AG09319 (cell line): ENCODE measurements around the gene HTRA2.

Experiments
- DNase-seq: peaks from one replicate; pipeline ENCODE4 v3.0.0-alpha.2; 2010; ENCODE audit warnings: low read depth; ENCODE audit errors: extremely low read depth
- TF ChIP-seq, protein P1 (sequence below): IDR thresholded peaks from 2 replicates; pipeline ENCODE4 v1.5.1; 2011; ENCODE audit warnings: low read depth, mild to moderate bottlenecking, inconsistent platforms, low read length, moderate library complexity

HTRA2 gene

DNA sequence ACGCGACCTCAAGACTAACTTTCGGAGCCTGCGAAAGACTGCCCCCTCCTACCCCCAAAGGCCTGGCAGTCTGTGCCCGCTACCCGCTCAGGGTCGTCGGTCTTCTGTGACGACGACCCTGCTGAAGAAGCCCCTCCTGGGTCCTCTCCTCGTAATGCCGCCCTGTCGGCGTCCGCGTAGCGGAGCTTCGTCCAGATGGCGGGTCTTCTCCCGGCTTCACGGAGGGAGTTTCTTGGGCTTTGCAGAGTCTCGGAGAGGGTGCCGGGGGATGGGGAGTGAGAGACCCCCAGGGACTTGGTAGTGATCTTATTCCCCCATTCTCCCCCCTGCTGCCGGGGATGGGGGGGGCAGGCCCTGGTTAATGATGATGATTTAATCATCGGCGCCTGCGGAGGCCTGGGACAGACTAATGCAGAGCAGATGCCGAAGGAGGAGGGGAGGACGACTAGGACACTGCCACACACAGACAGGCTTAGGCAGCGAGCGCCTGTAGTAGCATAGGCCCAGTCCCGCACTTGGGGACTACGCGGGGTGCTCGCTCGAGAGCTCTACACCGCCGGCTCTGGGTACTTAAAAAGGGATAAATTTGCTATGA is 21.7 kb upstream of the HTRA2 start:
- DNase-seq = no peak
- TF ChIP-seq, protein P1, sequence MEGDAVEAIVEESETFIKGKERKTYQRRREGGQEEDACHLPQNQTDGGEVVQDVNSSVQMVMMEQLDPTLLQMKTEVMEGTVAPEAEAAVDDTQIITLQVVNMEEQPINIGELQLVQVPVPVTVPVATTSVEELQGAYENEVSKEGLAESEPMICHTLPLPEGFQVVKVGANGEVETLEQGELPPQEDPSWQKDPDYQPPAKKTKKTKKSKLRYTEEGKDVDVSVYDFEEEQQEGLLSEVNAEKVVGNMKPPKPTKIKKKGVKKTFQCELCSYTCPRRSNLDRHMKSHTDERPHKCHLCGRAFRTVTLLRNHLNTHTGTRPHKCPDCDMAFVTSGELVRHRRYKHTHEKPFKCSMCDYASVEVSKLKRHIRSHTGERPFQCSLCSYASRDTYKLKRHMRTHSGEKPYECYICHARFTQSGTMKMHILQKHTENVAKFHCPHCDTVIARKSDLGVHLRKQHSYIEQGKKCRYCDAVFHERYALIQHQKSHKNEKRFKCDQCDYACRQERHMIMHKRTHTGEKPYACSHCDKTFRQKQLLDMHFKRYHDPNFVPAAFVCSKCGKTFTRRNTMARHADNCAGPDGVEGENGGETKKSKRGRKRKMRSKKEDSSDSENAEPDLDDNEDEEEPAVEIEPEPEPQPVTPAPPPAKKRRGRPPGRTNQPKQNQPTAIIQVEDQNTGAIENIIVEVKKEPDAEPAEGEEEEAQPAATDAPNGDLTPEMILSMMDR = no peak

DNA sequence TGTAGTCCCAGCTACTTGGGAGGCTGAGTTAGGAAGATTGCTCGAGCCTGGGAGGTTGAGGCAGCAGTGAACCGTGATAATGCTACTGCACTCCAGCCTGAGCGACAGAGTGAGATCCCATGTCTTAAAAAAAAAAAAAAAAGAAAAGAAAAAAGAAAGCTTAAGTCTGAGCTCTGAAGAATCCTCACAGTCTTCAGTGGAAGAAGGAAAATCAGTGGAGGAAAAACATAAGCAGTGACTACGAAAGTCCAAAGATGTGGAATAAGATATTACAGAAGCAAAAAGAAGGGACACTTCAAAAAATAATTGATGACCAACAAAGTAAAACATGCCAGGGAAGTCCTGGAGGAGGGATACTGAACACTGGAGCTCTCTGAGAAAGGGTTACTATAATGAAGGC is 19.5 kb upstream of the HTRA2 start:
- TF ChIP-seq, protein P1 = no peak
- DNase-seq = no peak

DNA sequence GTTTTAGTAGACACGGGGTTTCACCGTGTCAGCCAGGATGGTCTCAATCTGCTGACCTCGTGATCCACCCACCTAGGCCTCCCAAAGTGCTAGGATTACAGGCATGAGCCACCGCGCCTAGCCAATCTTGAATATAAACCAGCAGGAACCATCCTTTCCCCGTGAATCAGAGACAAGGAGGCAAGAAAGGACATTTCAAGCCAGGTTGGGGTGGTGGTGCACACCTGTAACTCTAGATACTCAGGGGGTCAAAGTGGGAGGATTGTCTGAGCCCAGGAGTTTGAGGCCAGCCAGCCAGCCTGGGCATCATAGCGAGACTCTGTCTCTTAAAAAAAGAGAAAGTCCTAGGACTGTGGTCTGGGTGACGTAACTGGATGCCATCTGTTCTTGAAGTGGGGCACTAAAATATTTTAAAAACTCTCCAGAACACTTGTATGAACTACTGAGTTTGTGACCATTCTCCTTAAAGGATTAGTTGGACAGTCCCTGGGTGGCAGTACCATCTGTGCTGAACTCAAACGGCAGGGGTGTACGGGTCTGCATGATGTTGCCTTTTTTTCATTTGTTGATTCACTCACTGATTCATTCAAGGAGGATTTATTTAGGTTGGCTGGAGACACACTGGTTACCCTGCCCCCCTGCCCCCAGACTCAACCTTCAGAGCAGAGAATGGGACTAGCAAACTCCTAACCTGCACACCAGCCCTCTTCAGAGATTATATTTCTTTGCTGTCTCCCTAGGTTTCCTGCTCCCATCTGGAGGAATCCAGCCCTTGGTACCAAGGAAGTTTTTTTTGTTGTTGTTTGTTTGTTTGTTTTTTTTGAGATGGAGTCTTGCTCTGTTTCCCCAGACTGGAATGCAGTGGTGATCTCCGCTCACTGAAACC is 18.4 kb upstream of the HTRA2 start:
- no peak for DNase-seq
- TF ChIP-seq, protein P1 = no peak

DNA sequence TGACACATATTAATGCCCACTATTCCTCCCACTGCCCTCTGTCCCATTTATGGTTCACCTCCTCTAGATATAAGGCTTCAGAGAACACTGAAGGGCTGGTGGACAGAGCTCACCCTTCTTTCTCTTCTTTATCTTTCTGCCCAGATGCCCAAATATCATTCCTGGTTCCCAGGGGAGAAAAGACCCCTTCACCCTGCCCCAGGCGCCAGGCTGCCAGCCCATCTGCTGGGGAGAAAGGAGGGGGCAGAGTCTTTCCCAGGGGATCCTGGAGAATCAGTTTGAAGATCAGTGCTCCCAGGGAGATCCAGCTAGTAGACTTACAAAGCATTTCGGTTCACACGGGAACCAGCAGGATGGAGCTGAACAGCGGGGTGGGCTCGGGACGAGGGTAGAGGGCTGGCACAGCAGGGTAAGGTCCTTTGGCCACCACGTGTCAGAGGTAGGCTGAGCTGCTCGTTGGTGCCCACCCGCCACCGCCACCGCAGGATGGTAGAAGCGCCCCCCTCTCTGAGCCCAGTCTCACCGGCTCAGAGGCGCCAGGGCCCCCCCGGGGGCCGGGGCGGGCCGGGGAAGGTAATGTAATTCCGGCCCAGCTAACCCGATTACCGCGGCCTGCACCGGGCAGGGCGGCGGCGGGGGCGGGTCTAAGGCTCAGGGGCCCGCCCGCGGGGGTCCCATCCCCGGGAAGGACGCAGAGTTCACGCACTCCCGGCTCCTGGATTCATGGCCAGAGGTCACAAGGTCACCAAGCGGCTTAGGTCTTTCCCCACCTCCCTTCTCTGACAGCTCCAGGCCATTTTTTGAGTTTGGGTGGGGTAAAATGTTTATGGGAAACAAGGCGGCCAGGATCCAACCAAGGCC is 16.8 kb upstream of the HTRA2 start:
- DNase-seq = no peak
- TF ChIP-seq, protein P1 = no peak

DNA sequence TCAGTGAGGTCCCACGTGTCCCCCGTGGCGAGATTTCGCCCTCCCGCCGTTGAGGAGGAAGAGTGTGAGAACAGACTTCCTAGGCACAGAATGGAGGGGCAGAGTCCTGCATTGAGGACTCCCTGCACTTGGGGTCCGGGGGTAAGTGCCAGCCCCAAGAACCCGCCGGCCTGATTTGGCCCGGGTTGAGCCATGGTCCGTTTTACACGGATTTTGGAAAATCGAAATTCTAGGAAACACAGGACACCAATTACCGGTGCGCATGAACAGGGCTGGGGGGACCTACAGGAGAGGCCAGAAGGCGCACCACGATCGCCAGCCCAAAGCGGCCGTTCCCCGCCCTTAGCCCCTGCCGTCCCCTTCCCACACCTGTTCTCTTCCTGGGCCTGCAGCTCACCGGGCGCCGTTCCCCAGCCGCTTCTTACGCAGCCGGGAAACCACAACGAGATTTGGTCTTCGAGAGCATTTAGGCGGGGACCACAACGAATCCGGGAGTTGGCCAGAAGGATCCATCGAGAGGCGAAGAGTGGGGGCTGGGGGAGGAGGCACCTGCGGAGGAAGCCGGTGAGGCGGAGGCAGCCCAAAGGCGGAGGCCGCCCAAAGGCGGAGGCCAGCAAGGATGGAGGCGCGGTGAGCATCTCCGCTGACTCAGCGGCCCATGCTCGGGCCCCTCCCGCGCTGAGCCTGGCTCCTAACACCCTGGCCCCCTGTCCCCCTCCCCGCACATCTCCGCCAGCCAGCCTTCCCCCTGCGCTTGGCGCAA is 15.9 kb upstream of the HTRA2 start:
- TF ChIP-seq, protein P1 = no peak
- DNase-seq = no peak

DNA sequence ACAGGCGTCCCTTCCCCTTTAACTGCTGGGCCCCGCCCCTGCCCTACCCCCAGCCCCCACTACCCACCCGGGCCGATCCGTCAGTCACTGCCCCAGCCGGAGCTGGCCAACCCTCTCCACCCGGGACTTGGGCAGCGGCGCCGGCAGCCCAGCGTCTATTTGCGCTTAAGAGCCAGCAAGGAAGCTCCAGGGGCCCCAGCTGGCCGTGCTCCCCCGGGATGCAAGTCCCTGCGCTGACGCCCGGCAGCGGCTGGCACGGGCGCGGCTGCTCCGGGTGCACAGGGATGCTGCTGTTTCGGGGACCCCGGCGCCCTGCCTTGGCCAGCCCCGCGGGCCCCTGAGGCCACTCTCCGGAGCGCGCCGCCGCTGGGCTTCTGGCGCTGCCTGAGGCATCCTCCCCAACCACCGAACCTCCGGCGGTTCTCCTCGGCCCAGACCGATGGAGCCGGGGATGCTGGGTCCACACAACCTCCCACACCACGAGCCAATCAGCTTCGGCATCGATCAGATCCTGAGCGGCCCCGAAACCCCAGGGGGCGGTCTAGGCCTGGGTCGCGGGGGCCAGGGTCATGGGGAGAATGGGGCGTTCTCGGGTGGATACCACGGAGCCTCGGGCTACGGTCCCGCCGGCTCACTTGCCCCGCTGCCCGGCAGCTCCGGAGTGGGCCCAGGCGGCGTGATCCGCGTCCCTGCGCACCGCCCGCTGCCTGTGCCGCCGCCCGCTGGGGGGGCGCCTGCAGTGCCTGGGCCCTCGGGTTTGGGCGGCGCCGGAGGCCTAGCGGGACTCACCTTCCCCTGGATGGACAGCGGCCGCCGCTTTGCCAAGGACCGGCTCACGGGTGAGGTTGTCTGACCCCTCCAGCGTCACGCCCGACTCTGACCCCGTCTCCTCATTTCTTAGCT is 15.1 kb upstream of the HTRA2 start, which contains the start of gene TLX2:
TSS of gene TLX2 (plus strand) at position 83 of the 903 bp plus-strand sequence. CDS start at position 440, 357 bp downstream.
- DNase-seq = no peak
- TF ChIP-seq, protein P1 = no peak
